Pancreas (tissue), 10 donors: ENCODE measurements around the gene SGPP1. TPM values are rescaled to one million over a fixed set of nuclear protein-coding genes. Genes with fewer than 3 reads are reported as not detected.
"Not testable (repeated sequence)": the region's sequence is repeated elsewhere in the genome, so short reads cannot be mapped to it uniquely, and the experiment has no call there.

Experiments
- ATAC-seq, 4 donors: fragments of 200-7000 bp; cut with Tn5 transposase; one replicate each; pipeline versions ENCODE4 v1.8.0 to v1.9.1; 2020; ENCODE audit warnings: mild to moderate bottlenecking in 4 of 4, moderate library complexity in 4 of 4
- DNase-seq, 6 donors: peaks; one replicate each; pipeline ENCODE4 v3.0.0-alpha.2; 2020
- FAIRE-seq: peaks from 2 replicates; lab custom pipeline; 2012; peaks lifted over from hg19 to GRCh38; lab: Jason Lieb, UNC
- H3K27ac ChIP-seq, 4 donors: fragments of 200-600 bp; sonication (generic); 1 replicate in 3 of 4; 2 replicates in 1 of 4; pipeline versions ENCODE4 v1.5.0 to v1.8.0; 2020
- H3K27me3 ChIP-seq, 4 donors: fragments of 200-600 bp; one replicate each; pipeline ENCODE4 v1.8.0; 2021
- H3K36me3 ChIP-seq, 3 donors: fragments of 200-600 bp; sonication (generic) in 1 of 3; one replicate each; pipeline versions ENCODE4 v1.5.0 to v1.8.0; 2020 to 2021
- H3K4me1 ChIP-seq, 3 donors: fragments of 200-600 bp; one replicate each; pipeline ENCODE4 v1.8.0; 2021
- H3K4me3 ChIP-seq, 4 donors: fragments of 200-600 bp; sonication (generic) in 2 of 4; one replicate each; pipeline versions ENCODE4 v1.5.0 to v1.8.0; 2020 to 2021
- H3K9me3 ChIP-seq, 4 donors: fragments of 200-600 bp; one replicate each; pipeline ENCODE4 v1.8.0; 2021
- WGBS, 2 donors: extraction: QIAGEN DNeasy Blood & Tissue Kit; methylation state at CpG; one replicate each; pipeline ENCODE4 v1.1.7; 2013; 5-methylcytosine and 5-hydroxymethylcytosine counted together
- intact Hi-C, 3 donors: fragments of 100-400 bp; cut with DNase I; formaldehyde crosslinking; loops; one replicate each; pipeline versions ENCODE4 v1.11.1 to v1.14.2; 2022
- polyA plus RNA-seq, 2 donors: library from polyadenylated mRNA; stranded (reverse); fragments of 200-250 nt; gene quantifications; one replicate each; pipeline ENCODE4 v1.2.3, GENCODE V29; 2013
- total RNA-seq, 6 donors: library from RNA; stranded (reverse); fragmentation: NEBNext Ultra II Directional in 4 of 6; extraction: Animal tissue kit (Norgen Biotek cat#: 25700) in 4 of 6; gene quantifications; one replicate each; pipeline versions ENCODE4 v1.2.1 to v1.2.4, GENCODE V29; 2021 to 2023
- TF ChIP-seq, protein P1 (sequence below), 4 donors: fragments of 200-600 bp; sonication (generic) in 3 of 4; IDR thresholded peaks; one replicate each; pipeline versions ENCODE4 v1.5.0 to v1.8.0; 2021; ENCODE audit warnings: antibody characterized with exemption in 4 of 4
- donor health status: healthy with polysubstance abuse.
- donor health status: DM: no; HTN: no; CAD: no; lungs with moderate emphysema.
- donor health status: DM: no; HTN: no; CAD: no.
- donor health status: control.
- donor health status: control.
- donor health status: Bipolar disorder and iron deficiency.
- donor health status: DM: yes; HTN: yes; CAD: no.
- donor health status: DM: no; HTN: no; CAD: no.
- donor health status: DM: no; HTN: no; CAD: no.
- donor health status: DM: yes; HTN: yes; CAD: no.

The SGPP1 gene
- total and polyA plus RNA-seq, 8 donors: 5.7 to 14.3 (median 10.9) TPM

DNA sequence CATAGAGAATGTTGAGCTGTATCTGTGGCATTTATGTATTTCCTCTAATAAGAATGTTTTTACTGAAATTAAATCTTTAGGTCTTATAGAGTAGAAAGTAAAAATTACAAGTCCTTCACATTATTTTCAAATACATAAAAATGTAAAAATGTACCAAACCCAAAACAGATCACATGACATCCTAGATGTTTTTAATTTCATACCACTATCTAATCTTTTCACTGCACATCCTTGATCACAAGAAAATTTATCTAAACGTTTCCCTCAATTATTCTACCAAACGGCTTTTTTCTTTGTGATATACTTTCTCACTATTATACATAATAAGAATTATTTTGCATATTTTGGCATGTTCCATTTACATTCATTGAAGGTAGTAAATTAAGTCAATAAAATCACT lies 18.3 kb downstream of the SGPP1 start:
- intact Hi-C loops: no loop called here
- no peak for ATAC-seq
- H3K4me1 ChIP-seq: no peaks in the 10 kb centered on the region
- no peaks in the 10 kb centered on the region for H3K27me3 ChIP-seq
- no peak for DNase-seq
- no peaks in the 10 kb centered on the region for H3K36me3 ChIP-seq
- FAIRE-seq: no peak
- no peak overlapping the region for H3K4me3 ChIP-seq
- H3K9me3 ChIP-seq: no peaks in the 10 kb centered on the region
- H3K27ac ChIP-seq: no peak overlapping the region
- WGBS, 2 donors: 53 to 63% methylated on average over 2 of the region's 2 CpGs
- TF ChIP-seq, protein P1, sequence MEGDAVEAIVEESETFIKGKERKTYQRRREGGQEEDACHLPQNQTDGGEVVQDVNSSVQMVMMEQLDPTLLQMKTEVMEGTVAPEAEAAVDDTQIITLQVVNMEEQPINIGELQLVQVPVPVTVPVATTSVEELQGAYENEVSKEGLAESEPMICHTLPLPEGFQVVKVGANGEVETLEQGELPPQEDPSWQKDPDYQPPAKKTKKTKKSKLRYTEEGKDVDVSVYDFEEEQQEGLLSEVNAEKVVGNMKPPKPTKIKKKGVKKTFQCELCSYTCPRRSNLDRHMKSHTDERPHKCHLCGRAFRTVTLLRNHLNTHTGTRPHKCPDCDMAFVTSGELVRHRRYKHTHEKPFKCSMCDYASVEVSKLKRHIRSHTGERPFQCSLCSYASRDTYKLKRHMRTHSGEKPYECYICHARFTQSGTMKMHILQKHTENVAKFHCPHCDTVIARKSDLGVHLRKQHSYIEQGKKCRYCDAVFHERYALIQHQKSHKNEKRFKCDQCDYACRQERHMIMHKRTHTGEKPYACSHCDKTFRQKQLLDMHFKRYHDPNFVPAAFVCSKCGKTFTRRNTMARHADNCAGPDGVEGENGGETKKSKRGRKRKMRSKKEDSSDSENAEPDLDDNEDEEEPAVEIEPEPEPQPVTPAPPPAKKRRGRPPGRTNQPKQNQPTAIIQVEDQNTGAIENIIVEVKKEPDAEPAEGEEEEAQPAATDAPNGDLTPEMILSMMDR (IDR thresholded peaks at IDR 0.05): no peak

DNA sequence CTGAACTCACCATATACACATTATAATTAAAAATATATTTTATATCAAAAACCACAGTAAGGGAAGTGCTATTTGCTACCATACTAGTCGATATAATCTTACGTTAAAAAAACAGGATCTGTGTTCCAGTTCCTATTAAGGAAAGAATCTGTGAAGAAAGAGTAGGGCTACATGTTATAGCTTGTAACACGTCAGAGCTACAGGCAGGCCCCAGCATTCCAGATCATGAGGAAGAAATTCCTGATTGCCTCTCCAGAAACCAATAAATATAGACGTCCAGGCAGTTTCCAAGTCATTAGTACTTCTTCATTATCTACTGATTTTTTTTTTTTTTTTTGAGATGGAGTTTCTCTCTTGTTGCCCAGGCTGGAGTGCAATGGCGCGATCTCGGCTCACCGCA lies 20.6 kb downstream of the SGPP1 start:
- no peaks in the 10 kb centered on the region for H3K27me3 ChIP-seq
- H3K9me3 ChIP-seq: no peaks in the 10 kb centered on the region
- TF ChIP-seq, protein P1 (IDR thresholded peaks at IDR 0.05): no peak
- H3K4me1 ChIP-seq: no peaks in the 10 kb centered on the region
- no peaks in the 10 kb centered on the region for H3K36me3 ChIP-seq
- DNase-seq (no peak), ATAC-seq (no peak), FAIRE-seq (no peak)
- H3K4me3 ChIP-seq: no peak overlapping the region
- intact Hi-C loops: no loop called here
- H3K27ac ChIP-seq: no peak overlapping the region
- WGBS, 2 donors: 92 to 94% methylated on average over 8 of the region's 8 CpGs

DNA sequence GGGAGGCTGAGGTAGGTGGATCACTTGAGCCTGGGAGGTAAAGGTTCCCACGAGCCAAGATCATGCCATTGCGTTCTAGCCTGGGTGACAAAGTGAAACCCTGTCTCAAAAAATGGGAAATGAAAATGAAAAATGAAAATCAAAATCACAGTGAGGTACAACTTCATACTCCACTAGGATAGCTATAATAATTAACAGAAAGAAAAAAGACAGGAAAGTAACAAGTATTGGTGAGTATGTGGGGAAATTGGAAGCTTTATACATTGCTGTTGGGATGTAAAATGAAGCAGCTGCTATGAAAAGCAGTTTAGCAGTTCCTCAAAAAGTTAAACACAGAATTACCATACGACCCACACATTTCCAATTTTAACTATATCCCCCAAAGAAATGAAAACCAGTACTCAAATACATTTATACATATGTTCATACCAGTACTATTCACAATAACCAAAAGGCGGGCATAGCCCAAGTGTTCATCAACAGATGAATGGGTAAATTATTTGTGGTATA lies 22.2 kb downstream of the SGPP1 start:
- Histone ChIP-seq H3K4me3 (no peak overlapping the region), H3K27ac (no peak overlapping the region), H3K9me3 (no peaks in the 10 kb centered on the region), H3K36me3 (no peaks in the 10 kb centered on the region), H3K4me1 (peaks cover 0 to 8% (median 0%) of the 10 kb centered on the region in 3 donors), H3K27me3 (no peaks in the 10 kb centered on the region)
- ATAC-seq (no peak), DNase-seq (no peak), FAIRE-seq (no peak)
- TF ChIP-seq, protein P1 (IDR thresholded peaks at IDR 0.05): no peak
- WGBS, 2 donors: 90 to 94% methylated on average over 4 of the region's 4 CpGs
- intact Hi-C loops: no loop called here

DNA sequence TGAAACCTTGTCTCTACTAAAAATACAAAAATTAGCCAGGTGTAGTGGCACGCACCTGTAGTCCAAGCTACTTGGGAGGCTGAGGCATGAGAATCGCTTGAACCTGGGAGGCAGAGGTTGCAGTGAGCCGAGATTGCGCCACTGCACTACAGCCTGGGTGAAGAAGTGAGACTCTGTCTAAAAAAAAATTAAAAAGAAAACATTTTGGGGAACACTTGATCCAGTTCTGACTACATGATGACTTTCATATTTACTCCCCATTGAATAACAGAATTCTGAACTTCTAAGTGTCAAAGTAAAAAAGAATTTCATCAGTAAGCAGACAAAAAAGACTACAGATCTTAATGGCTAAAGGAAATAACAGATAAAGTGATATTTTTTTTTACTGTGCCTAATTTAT lies 25.3 kb downstream of the SGPP1 start:
- FAIRE-seq, H3K27ac ChIP-seq, H3K4me3 ChIP-seq, DNase-seq, ATAC-seq, H3K27me3 ChIP-seq, intact Hi-C loops, H3K9me3 ChIP-seq, H3K4me1 ChIP-seq, H3K36me3 ChIP-seq: not testable (repeated sequence)
- WGBS, 2 donors: 97 to 98% methylated on average over 4 of the region's 4 CpGs

DNA sequence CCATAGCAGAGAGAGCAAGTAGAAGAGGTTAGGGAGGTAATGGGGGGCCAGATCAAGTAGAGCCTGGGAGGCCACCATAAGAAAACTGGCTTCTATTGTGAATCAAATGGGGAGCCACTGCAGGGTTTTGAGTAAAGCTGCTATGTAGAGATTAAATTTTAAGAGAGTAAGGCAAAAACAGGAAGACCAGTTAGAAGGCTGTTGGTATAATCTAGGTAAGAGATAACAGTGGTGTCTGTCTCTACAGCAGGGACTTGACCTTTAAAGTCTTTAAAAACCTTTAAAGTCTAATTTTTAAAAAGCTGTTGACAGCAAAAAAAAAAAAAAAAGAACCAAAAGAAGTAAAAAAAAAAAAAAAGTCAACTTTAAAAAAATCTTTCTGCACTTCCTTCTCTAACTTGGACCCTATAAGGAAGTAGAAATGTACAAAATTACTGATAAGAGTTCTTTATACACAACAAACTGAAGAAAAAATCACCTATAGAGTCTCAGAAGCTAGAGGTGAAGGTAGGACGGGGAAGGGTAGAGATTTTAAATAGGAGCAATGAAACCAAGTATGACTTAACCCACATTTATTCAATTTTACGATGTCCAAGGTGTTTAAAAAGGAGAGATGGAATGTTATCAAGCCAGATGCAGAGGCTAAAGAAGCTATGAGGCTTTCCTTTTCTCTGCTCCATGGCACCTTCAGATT lies 26.1 kb downstream of the SGPP1 start:
- no peaks in the 10 kb centered on the region for H3K27me3 ChIP-seq
- DNase-seq: no peak
- FAIRE-seq: no peak
- intact Hi-C loops: no loop called here
- TF ChIP-seq, protein P1 (IDR thresholded peaks at IDR 0.05): no peak
- ATAC-seq: peak in 1 of 4 donors; percentile 44
- H3K4me3 ChIP-seq: no peak overlapping the region
- 86 to 92% methylated on average over 2 of the region's 2 CpGs for WGBS, 2 donors
- H3K9me3 ChIP-seq: no peaks in the 10 kb centered on the region
- peaks cover 0 to 8% (median 0%) of the 10 kb centered on the region in 3 donors for H3K4me1 ChIP-seq
- no peaks in the 10 kb centered on the region for H3K36me3 ChIP-seq
- no peak overlapping the region for H3K27ac ChIP-seq
